Mononuclear cell (primary cell): ENCODE measurements around the gene BIRC2. TPM values are rescaled to one million over a fixed set of nuclear protein-coding genes. Genes with fewer than 3 reads are reported as not detected.

ENCODE experiments used
- H3K27me3 ChIP-seq: 2 replicates; pipeline ENCODE4 v1.6.0; 2011; ENCODE audit warnings: low read length, control low read depth; ENCODE audit not compliant: insufficient read depth
- H3K4me1 ChIP-seq: 2 replicates; pipeline ENCODE4 v1.5.1; 2011; ENCODE audit warnings: mild to moderate bottlenecking, low read length, control low read depth; ENCODE audit not compliant: insufficient read depth
- H3K4me3 ChIP-seq: 2 replicates; pipeline ENCODE4 v1.5.1; 2011; ENCODE audit warnings: mild to moderate bottlenecking, low read length, moderate library complexity
- H3K9me3 ChIP-seq: 2 replicates; pipeline ENCODE4 v1.5.1; 2011; ENCODE audit warnings: low read depth, mild to moderate bottlenecking, control low read depth, low read length
- total RNA-seq: library from RNA; depleted of rRNA; stranded (reverse); fragments of >200 nt; gene quantifications from one replicate; pipeline ENCODE4 v1.2.3, GENCODE V29; 2012

BIRC2 gene
- total RNA-seq, 1 donor, result 218 TPM

DNA sequence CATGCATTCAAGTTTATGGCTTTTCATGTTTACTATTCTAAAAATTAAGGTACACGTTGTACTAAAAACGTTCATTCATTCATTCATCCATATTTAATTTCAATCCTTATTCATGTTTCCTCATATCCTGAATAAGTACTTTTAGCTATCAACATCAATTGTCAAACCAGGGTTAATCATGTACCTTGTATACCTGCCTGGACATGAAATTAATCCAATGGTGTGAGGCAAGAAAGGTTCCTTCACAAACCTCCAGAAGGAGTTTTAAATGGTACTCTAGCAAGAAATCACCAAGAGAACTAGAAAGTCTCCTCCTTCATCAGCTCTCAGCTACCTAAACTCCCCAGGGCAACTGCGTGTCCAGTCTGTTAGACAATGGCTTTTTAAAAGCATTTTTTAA is 72.2 kb downstream of the BIRC2 start:
- no peaks in the 10 kb centered on the region for H3K9me3 ChIP-seq
- peaks cover 34% of the 10 kb centered on the region for H3K4me1 ChIP-seq
- no peak overlapping the region for H3K4me3 ChIP-seq
- H3K27me3 ChIP-seq, result no peaks in the 10 kb centered on the region

GRCh38 chr11:102420547-102420946 is 73.5 kb downstream of the BIRC2 start:
- no peaks in the 10 kb centered on the region for H3K9me3 ChIP-seq
- no peaks in the 10 kb centered on the region for H3K27me3 ChIP-seq
- no peak overlapping the region for H3K4me3 ChIP-seq
- peaks cover 32% of the 10 kb centered on the region for H3K4me1 ChIP-seq

DNA sequence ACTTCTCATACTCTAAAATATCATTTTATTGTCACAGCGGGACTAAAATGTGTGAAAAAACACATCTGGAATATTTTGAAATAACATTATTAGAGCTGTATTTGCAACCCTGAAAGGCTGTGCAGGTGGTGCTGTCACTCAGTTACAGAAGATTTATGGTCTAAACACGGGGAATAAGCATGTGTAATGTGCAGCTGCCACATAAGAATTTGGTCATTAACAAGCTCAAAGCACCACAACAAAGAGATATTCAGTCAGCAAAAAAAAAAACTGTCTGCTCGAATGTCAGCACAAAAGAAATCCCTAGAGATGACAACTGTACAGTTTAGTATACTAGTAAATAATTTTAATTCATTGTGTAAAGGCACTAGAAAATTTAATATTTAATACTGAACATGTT is 74.2 kb downstream of the BIRC2 start:
- H3K27me3 ChIP-seq, result no peaks in the 10 kb centered on the region
- H3K4me3 ChIP-seq, result no peak overlapping the region
- no peaks in the 10 kb centered on the region for H3K9me3 ChIP-seq
- peaks cover 26% of the 10 kb centered on the region for H3K4me1 ChIP-seq

DNA sequence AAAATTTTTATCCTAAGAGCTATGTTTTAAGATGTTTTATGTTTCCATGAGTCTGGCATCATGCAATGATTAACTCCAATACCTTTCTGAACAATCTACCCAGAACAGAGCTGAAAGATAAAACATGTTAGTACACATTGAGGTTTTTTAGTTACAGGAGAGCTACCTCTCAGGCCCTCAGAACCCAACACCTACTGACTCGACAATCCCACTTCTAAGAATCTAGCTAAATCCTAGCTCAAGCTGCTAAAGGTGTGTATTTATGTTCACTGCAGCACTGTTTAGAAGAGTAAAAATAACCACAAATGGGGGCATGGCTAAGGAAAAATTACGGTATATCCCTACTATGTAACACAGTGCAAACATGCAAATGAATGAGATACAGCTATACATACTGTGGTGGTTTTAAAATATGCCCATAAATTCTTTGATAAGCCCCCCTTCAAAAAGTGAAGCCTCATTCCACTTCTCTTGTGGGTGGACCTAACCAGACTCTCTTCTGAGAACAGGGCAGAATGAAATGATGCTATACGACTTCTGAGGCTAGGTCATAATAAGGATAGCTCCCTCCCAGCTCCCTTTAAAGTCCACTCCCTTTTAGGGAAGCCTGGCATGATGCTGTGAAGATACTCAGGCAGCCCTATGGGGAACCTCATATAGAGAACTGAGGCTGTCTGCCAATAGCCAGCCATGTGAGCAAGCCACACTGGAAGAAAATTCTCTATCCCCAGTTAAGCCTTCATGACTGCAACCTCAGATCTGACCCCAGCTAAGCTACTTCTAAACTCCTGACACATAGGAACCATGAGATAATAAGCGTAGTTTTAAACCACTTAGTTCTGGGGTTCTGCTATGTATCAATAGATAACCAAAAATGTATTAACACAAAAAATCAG is 76.1 kb downstream of the BIRC2 start:
- no peaks in the 10 kb centered on the region for H3K9me3 ChIP-seq
- H3K27me3 ChIP-seq, result no peaks in the 10 kb centered on the region
- H3K4me1 ChIP-seq, result peaks cover 29% of the 10 kb centered on the region
- H3K4me3 ChIP-seq, result no peak overlapping the region

DNA sequence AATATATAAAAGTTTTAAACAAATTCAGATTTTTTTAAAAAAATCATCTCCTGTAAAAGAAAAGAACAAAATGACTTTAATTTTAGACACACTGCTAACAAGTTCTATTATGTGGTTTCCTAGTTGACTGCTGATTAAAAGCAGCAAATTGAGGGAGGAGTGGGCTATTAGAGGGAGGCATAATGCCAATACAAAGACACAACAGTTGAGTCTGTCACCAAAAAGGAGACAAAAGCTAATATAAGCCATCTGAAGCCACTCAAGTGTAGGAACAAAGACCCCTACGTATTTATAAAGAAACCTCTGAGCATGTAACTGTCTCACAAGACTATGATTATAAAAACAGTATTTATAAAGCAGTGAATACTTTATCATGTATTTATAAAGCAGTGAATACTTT is 76.9 kb downstream of the BIRC2 start:
- Histone ChIP-seq H3K9me3 (no peaks in the 10 kb centered on the region), H3K4me3 (no peak overlapping the region), H3K4me1 (peaks cover 38% of the 10 kb centered on the region), H3K27me3 (no peaks in the 10 kb centered on the region)

- H3K4me3 ChIP-seq, result no peak overlapping the region
- no peaks in the 10 kb centered on the region for H3K27me3 ChIP-seq
- peaks cover 43% of the 10 kb centered on the region for H3K4me1 ChIP-seq
- H3K9me3 ChIP-seq, result no peaks in the 10 kb centered on the region
These were observed 79.0 kb downstream of the BIRC2 start for GRCh38 chr11:102426000-102426399.

- Histone ChIP-seq H3K9me3 (no peaks in the 10 kb centered on the region), H3K4me3 (no peak overlapping the region), H3K4me1 (peaks cover 46% of the 10 kb centered on the region)
These were observed 79.6 kb downstream of the BIRC2 start for GRCh38 chr11:102426570-102426969.

GRCh38 chr11:102427068-102427467 is 80.1 kb downstream of the BIRC2 start:
- Histone ChIP-seq H3K4me3 (no peak overlapping the region), H3K4me1 (peaks cover 47% of the 10 kb centered on the region), H3K9me3 (no peaks in the 10 kb centered on the region), H3K27me3 (no peaks in the 10 kb centered on the region)

More at GRCh38 chr11:102426570-102426969, 79.6 kb downstream of the BIRC2 start:
- H3K27me3 ChIP-seq, result no peaks in the 10 kb centered on the region

Other genes with a start within 250 kb of the BIRC2 start
- gene YAP1, start 236.8 kb upstream of the BIRC2 start, total RNA-seq, result 0.10 TPM
- gene BIRC3, start 29.7 kb upstream of the BIRC2 start, total RNA-seq, result 228 TPM
- gene TMEM123, start 105.6 kb downstream of the BIRC2 start, total RNA-seq, result 381 TPM
- gene MMP7, start 183.5 kb downstream of the BIRC2 start, total RNA-seq, result 0.31 TPM